Upper lobe of right lung (tissue), 1 donor: ENCODE results near the gene HOXD4. TPM values are rescaled to one million over a fixed set of nuclear protein-coding genes. Genes with fewer than 3 reads are reported as not detected.
A peak's percentile ranks its signal among the peaks of the same experiment; 100 is the strongest.

ENCODE experiments used
- ATAC-seq: fragments of 200-7000 bp; cut with Tn5 transposase; one replicate; pipeline ENCODE4 v1.9.1; 2020; ENCODE audit warnings: mild to moderate bottlenecking, moderate library complexity
- DNase-seq: peaks from one replicate; pipeline ENCODE4 v3.0.0-alpha.2; 2020
- H3K27ac ChIP-seq: fragments of 200-600 bp; one replicate; pipeline ENCODE4 v1.8.0; 2022
- H3K27me3 ChIP-seq: fragments of 200-600 bp; one replicate; pipeline ENCODE4 v1.8.0; 2022; ENCODE audit warnings: mild to moderate bottlenecking
- H3K36me3 ChIP-seq: fragments of 200-600 bp; one replicate; pipeline ENCODE4 v1.8.0; 2022
- H3K4me1 ChIP-seq: fragments of 200-600 bp; one replicate; pipeline ENCODE4 v1.8.0; 2022
- H3K4me3 ChIP-seq: fragments of 200-600 bp; one replicate; pipeline ENCODE4 v1.8.0; 2022; ENCODE audit warnings: mild to moderate bottlenecking
- H3K9me3 ChIP-seq: fragments of 200-600 bp; one replicate; pipeline ENCODE4 v1.8.0; 2022
- intact Hi-C: fragments of 100-400 bp; cut with DNase I; formaldehyde crosslinking; loops from one replicate; pipeline ENCODE4 v1.11.0; 2022
- total RNA-seq: library from RNA; stranded (reverse); fragmentation: NEBNext Ultra II Directional; extraction: Animal tissue kit (Norgen Biotek cat#: 25700); gene quantifications from one replicate; pipeline ENCODE4 v1.2.1, GENCODE V29; 2021
- TF ChIP-seq, protein P1 (sequence below): fragments of 200-600 bp; IDR thresholded peaks from one replicate; pipeline ENCODE4 v1.8.0; 2022; ENCODE audit warnings: antibody characterized with exemption
- donor health status: DM: no; HTN: yes; CAD: no; lungs with severe emphysema.

The HOXD4 gene
- total RNA-seq, 1 donor from 2014 or later: 0.84 TPM

DNA sequence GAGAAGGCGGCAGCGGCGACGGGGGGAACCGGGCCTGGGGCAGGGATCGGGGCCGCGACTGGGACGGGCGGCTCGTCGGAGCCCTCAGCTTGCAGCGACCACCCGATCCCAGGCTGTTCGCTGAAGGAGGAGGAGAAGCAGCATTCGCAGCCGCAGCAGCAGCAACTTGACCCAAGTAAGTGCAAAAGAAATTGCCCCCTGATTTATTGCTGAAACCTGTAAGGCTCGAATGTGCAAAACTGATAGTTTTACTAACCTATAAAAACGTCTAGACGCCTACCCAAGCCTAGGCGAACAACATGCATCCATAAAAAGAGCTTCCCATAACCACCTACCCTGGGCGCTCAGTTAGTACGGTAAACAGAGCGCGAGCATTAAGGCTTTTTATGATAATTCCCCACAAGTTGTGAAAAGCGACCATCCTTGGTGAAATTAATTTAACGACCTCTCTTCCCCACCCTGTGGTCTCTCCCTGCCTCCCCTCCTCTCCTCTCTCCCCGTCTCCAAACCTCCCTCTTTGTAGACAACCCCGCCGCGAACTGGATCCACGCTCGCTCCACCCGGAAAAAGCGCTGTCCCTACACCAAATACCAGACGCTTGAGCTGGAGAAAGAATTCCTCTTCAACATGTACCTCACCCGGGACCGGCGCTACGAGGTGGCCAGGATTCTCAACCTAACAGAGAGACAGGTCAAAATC is 27.8 kb upstream of the HOXD4 start:
- Histone ChIP-seq H3K4me1 (peaks cover 11% of the 10 kb centered on the region), H3K27me3 (peaks cover 99% of the 10 kb centered on the region), H3K27ac (no peak overlapping the region), H3K36me3 (no peaks in the 10 kb centered on the region), H3K9me3 (no peaks in the 10 kb centered on the region), H3K4me3 (peak overlapping the region; percentile 32)
- DNase-seq: no peak
- intact Hi-C loops: no loop called here
- TF ChIP-seq, protein P1, sequence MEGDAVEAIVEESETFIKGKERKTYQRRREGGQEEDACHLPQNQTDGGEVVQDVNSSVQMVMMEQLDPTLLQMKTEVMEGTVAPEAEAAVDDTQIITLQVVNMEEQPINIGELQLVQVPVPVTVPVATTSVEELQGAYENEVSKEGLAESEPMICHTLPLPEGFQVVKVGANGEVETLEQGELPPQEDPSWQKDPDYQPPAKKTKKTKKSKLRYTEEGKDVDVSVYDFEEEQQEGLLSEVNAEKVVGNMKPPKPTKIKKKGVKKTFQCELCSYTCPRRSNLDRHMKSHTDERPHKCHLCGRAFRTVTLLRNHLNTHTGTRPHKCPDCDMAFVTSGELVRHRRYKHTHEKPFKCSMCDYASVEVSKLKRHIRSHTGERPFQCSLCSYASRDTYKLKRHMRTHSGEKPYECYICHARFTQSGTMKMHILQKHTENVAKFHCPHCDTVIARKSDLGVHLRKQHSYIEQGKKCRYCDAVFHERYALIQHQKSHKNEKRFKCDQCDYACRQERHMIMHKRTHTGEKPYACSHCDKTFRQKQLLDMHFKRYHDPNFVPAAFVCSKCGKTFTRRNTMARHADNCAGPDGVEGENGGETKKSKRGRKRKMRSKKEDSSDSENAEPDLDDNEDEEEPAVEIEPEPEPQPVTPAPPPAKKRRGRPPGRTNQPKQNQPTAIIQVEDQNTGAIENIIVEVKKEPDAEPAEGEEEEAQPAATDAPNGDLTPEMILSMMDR: no peak
- no peak for ATAC-seq

GRCh38 chr2:176124110-176124946 is 27.0 kb upstream of the HOXD4 start:
- no peak for ATAC-seq
- intact Hi-C loops: no loop called here
- Histone ChIP-seq H3K27me3 (peaks cover 99% of the 10 kb centered on the region), H3K27ac (no peak overlapping the region), H3K4me3 (no peak overlapping the region), H3K9me3 (no peaks in the 10 kb centered on the region), H3K36me3 (no peaks in the 10 kb centered on the region), H3K4me1 (peaks cover 11% of the 10 kb centered on the region)
- TF ChIP-seq, protein P1: no peak
- DNase-seq: no peak

- peaks cover 96% of the 10 kb centered on the region for H3K27me3 ChIP-seq
- H3K4me3 ChIP-seq: no peak overlapping the region
- no peaks in the 10 kb centered on the region for H3K9me3 ChIP-seq
- DNase-seq (no peak), ATAC-seq (no peak)
- TF ChIP-seq, protein P1: no peak
- intact Hi-C loops: loop anchor here (5.0 kb wide), 1 partner anchor 512 kb away; no protein-coding TSS in a partner anchor
- peaks cover 11% of the 10 kb centered on the region for H3K4me1 ChIP-seq
- no peaks in the 10 kb centered on the region for H3K36me3 ChIP-seq
- no peak overlapping the region for H3K27ac ChIP-seq
Measured at GRCh38 chr2:176124947-176125771, 26.2 kb upstream of the HOXD4 start.

- TF ChIP-seq, protein P1: no peak
- no peaks in the 10 kb centered on the region for H3K36me3 ChIP-seq
- peaks cover 11% of the 10 kb centered on the region for H3K4me1 ChIP-seq
- peaks cover 96% of the 10 kb centered on the region for H3K27me3 ChIP-seq
- ATAC-seq (no peak), DNase-seq (no peak)
- H3K4me3 ChIP-seq: no peak overlapping the region
- no peaks in the 10 kb centered on the region for H3K9me3 ChIP-seq
- intact Hi-C loops: loop anchor here (5.0 kb wide), 1 partner anchor 512 kb away; no protein-coding TSS in a partner anchor
- H3K27ac ChIP-seq: no peak overlapping the region
Measured at GRCh38 chr2:176125772-176126054, 25.6 kb upstream of the HOXD4 start.

GRCh38 chr2:176126929-176127773 is 24.2 kb upstream of the HOXD4 start:
- intact Hi-C loops: loop anchor here (5.0 kb wide), 1 partner anchor 510 kb away; no protein-coding TSS in a partner anchor
- no peak overlapping the region for H3K4me3 ChIP-seq
- no peaks in the 10 kb centered on the region for H3K36me3 ChIP-seq
- H3K4me1 ChIP-seq: peaks cover 12% of the 10 kb centered on the region
- peak; percentile 63 for DNase-seq
- H3K27ac ChIP-seq: no peak overlapping the region
- H3K9me3 ChIP-seq: no peaks in the 10 kb centered on the region
- TF ChIP-seq, protein P1: peak; percentile 92
- ATAC-seq: no peak
- peaks cover 96% of the 10 kb centered on the region for H3K27me3 ChIP-seq
